ENCODE measurements around the gene B3GNT3.

B3GNT3 gene

GRCh38 chr19:17794731-17795494 lies at the start of gene B3GNT3:
Gene B3GNT3, plus strand, starts transcription at chr19:17795138. Its CDS starts 12,670 bp downstream, at chr19:17807808.
- DNase-seq (ENCODE audit: low read depth in 3 of 3) = no peak

GRCh38 chr19:17747205-17748098 lies 47.5 kb upstream of the B3GNT3 start:
- DNase-seq (ENCODE audit: low read depth in 3 of 3) = peak; percentile 84 to 90 (median 89)

- DNase-seq (ENCODE audit: low read depth in 3 of 3) = no peak
Observed at GRCh38 chr19:17748884-17749638, 45.9 kb upstream of the B3GNT3 start.

GRCh38 chr19:17749912-17750317 lies 45.0 kb upstream of the B3GNT3 start:
- DNase-seq (ENCODE audit: low read depth in 3 of 3) = no peak

GRCh38 chr19:17751103-17751911 lies 43.6 kb upstream of the B3GNT3 start, which contains the start of gene FCHO1:
Gene FCHO1, plus strand, starts transcription at chr19:17751477. Its CDS starts 3,688 bp downstream, at chr19:17755165.
- DNase-seq (ENCODE audit: low read depth in 3 of 3) = peak; percentile 64 to 81 (median 78)

GRCh38 chr19:17751912-17752273 lies 43.0 kb upstream of the B3GNT3 start:
- no peak for DNase-seq (ENCODE audit: low read depth in 3 of 3)

GRCh38 chr19:17752865-17753639 lies 41.9 kb upstream of the B3GNT3 start:
- DNase-seq (ENCODE audit: low read depth in 3 of 3) = no peak

- DNase-seq (ENCODE audit: low read depth in 3 of 3) = no peak
Observed at GRCh38 chr19:17753976-17754375, 41.0 kb upstream of the B3GNT3 start.

- DNase-seq (ENCODE audit: low read depth in 3 of 3) = no peak
Observed at GRCh38 chr19:17754634-17755442, 40.1 kb upstream of the B3GNT3 start.

- DNase-seq (ENCODE audit: low read depth in 3 of 3) = no peak
Observed at GRCh38 chr19:17755443-17755890, 39.5 kb upstream of the B3GNT3 start.

GRCh38 chr19:17755977-17756670 lies 38.8 kb upstream of the B3GNT3 start:
- DNase-seq (ENCODE audit: low read depth in 3 of 3) = no peak

- no peak for DNase-seq (ENCODE audit: low read depth in 3 of 3)
Observed at GRCh38 chr19:17757125-17757524, 37.8 kb upstream of the B3GNT3 start.

GRCh38 chr19:17758515-17758914 lies 36.4 kb upstream of the B3GNT3 start:
- no peak for DNase-seq (ENCODE audit: low read depth in 3 of 3)

GRCh38 chr19:17761148-17761547 lies 33.8 kb upstream of the B3GNT3 start:
- no peak for DNase-seq (ENCODE audit: low read depth in 3 of 3)

GRCh38 chr19:17762505-17763229 lies 32.3 kb upstream of the B3GNT3 start:
- no peak for DNase-seq (ENCODE audit: low read depth in 3 of 3)

- DNase-seq (ENCODE audit: low read depth in 3 of 3) = no peak
Observed at GRCh38 chr19:17764348-17764747, 30.6 kb upstream of the B3GNT3 start.

GRCh38 chr19:17765069-17765618 lies 29.8 kb upstream of the B3GNT3 start:
- DNase-seq (ENCODE audit: low read depth in 3 of 3) = no peak
